ENCODE measurements around the gene NDUFB10. TPM values are rescaled to one million over a fixed set of nuclear protein-coding genes. Genes with fewer than 3 reads are reported as not detected.

The NDUFB10 gene
- total RNA-seq, 4 donors from 2014 or later: 157 to 196 (median 174) TPM

DNA sequence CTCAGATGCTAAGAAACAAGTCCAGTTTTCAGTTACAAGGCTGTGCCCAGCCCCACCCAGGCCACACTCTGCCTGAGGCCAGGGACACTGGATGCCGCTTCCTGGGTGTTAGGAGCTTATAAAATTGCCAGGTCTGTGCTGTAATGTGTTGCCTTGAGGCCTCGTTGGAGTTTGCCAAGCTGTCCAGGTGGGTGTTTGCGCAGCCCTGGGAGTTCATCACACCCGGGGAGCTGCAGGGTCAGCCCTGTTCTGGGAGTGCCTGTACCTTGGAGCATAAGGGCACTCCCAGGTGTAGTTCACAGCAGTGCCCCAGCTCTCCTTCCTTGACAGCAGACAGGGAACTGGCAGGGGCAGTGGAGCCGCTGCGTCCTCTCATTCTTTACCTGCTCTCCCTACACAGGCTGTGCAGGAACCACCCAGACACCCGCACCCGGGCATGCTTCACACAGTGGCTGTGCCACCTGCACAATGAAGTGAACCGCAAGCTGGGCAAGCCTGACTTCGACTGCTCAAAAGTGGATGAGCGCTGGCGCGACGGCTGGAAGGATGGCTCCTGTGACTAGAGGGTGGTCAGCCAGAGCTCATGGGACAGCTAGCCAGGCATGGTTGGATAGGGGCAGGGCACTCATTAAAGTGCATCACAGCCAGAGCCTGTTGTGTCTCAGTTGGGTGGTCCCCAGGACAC, 26.3 kb downstream of the NDUFB10 start:
- peaks cover 57% of the 10 kb centered on the region for H3K4me1 ChIP-seq

DNA sequence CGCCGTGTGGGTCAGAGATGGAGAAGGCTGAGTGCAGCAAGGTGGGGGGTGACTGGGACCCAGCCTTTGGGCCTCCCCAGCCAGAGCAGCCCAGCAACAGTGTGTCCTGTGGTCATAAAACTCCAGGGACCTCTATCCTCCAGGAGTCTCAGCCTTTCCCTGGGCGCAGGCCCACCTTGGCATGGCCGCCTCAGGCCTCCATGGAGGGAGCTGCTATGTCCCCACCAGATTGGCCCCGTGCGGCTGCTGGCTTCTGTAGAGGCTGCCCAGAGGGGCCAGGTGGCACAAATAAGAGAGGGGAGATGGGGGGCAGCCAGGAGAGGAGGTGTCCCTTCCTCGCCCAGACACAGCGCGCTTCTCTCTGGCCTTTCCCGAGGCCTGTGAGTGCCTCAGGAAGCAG, 27.9 kb downstream of the NDUFB10 start:
- Histone ChIP-seq H3K4me1 (peaks cover 62% of the 10 kb centered on the region), H3K36me3 (peaks cover 12% of the 10 kb centered on the region), H3K4me3 (no peak overlapping the region), H3K9me3 (no peaks in the 10 kb centered on the region), H3K27me3 (peaks cover 28% of the 10 kb centered on the region), H3K27ac (no peak overlapping the region)
- no peak for TF ChIP-seq CTCF (IDR thresholded peaks at IDR 0.05)
- no peak for TF ChIP-seq POLR2A (IDR thresholded peaks at IDR 0.05)
- TF ChIP-seq EP300 (IDR thresholded peaks at IDR 0.05): no peak
- no peak for TF ChIP-seq POLR2AphosphoS5 (IDR thresholded peaks at IDR 0.05)
- no peak for DNase-seq (ENCODE audit: low spot score in 2 of 2)
- WGBS: 95% methylated on average over 9 of the region's 10 CpGs

More for the DNA sequence above, 26.3 kb downstream of the NDUFB10 start:
- DNase-seq (ENCODE audit: low spot score in 2 of 2): no peak
- Histone ChIP-seq H3K27me3 (peaks cover 30% of the 10 kb centered on the region), H3K36me3 (peaks cover 12% of the 10 kb centered on the region), H3K9me3 (no peaks in the 10 kb centered on the region), H3K4me3 (no peak overlapping the region), H3K27ac (no peak overlapping the region)
- TF ChIP-seq EP300 (IDR thresholded peaks at IDR 0.05) (no peak), CTCF (IDR thresholded peaks at IDR 0.05) (no peak), POLR2A (IDR thresholded peaks at IDR 0.05) (no peak), POLR2AphosphoS5 (IDR thresholded peaks at IDR 0.05) (no peak)
- 81% methylated on average over 13 of the region's 14 CpGs for WGBS

- 6% methylated on average over 10 of the region's 67 CpGs for WGBS
- H3K27me3 ChIP-seq: peaks cover 28% of the 10 kb centered on the region
- H3K36me3 ChIP-seq: peaks cover 12% of the 10 kb centered on the region
- H3K27ac ChIP-seq: no peak within 1 kb of the TSS
- H3K4me1 ChIP-seq: peaks cover 52% of the 10 kb centered on the region
- DNase-seq (ENCODE audit: low spot score in 2 of 2): no peak
- no peaks in the 10 kb centered on the region for H3K9me3 ChIP-seq
- no peak for TF ChIP-seq POLR2A (IDR thresholded peaks at IDR 0.05)
- TF ChIP-seq CTCF (IDR thresholded peaks at IDR 0.05): no peak
- TF ChIP-seq POLR2AphosphoS5 (IDR thresholded peaks at IDR 0.05): no peak
- TF ChIP-seq EP300 (IDR thresholded peaks at IDR 0.05): no peak
- H3K4me3 ChIP-seq: peak within 1 kb of the TSS; percentile 49
Measured at GRCh38 chr16:1989209-1990100, 30.1 kb downstream of the NDUFB10 start, which contains the start of gene SYNGR3. Gene SYNGR3, plus strand, starts transcription at chr16:1989970. Its CDS starts 133 bp downstream, at chr16:1990103.

- TF ChIP-seq POLR2A (IDR thresholded peaks at IDR 0.05): no peak
- no peak for TF ChIP-seq EP300 (IDR thresholded peaks at IDR 0.05)
- no peak for TF ChIP-seq CTCF (IDR thresholded peaks at IDR 0.05)
- TF ChIP-seq POLR2AphosphoS5 (IDR thresholded peaks at IDR 0.05): no peak
- H3K9me3 ChIP-seq: no peaks in the 10 kb centered on the region
- peaks cover 28% of the 10 kb centered on the region for H3K27me3 ChIP-seq
- DNase-seq (ENCODE audit: low spot score in 2 of 2): no peak
- no peak overlapping the region for H3K27ac ChIP-seq
- H3K4me3 ChIP-seq: peak overlapping the region; percentile 49
- H3K36me3 ChIP-seq: peaks cover 12% of the 10 kb centered on the region
- no CpG with 5 or more reads among the region's 25 CpGs for WGBS
- H3K4me1 ChIP-seq: peaks cover 46% of the 10 kb centered on the region
Measured at GRCh38 chr16:1990101-1990350, 30.7 kb downstream of the NDUFB10 start.
